Sigmoid colon (tissue), 4 donors: Measurements from ENCODE around the gene RBBP7.

Experiments
- CTCF ChIP-seq, 4 experiments: fragments of 450-650 bp in 3 of 4; fragments of 200-600 bp in 1 of 4; IDR thresholded peaks; one replicate each; pipeline ENCODE4 v1.5.1; 2016 to 2019; ENCODE audit warnings: antibody characterized with exemption in 4 of 4, mild to moderate bottlenecking in 3 of 4, moderate library complexity in 2 of 4
- EP300 ChIP-seq, 4 donors: sonication (generic); formaldehyde crosslinking; IDR thresholded peaks; one replicate each; pipeline ENCODE4 v1.6.1; 2017; ENCODE audit warnings: antibody characterized with exemption in 4 of 4
- POLR2A ChIP-seq, 2 donors: fragments of 450-650 bp; IDR thresholded peaks; one replicate each; pipeline ENCODE4 v1.6.1; 2016; ENCODE audit warnings: antibody characterized with exemption in 2 of 2, mild to moderate bottlenecking in 2 of 2, moderate library complexity in 2 of 2
- POLR2AphosphoS5 ChIP-seq, 4 donors: sonication (generic); formaldehyde crosslinking; IDR thresholded peaks; one replicate each; pipeline ENCODE4 v1.6.1; 2017; ENCODE audit warnings: antibody characterized with exemption in 4 of 4

- TF ChIP-seq EP300 (IDR thresholded peaks at IDR 0.05): no peak
- TF ChIP-seq POLR2A (IDR thresholded peaks at IDR 0.05): no peak
- TF ChIP-seq CTCF (IDR thresholded peaks at IDR 0.05): no peak
- peak in 1 of 4 donors; percentile 16 for TF ChIP-seq POLR2AphosphoS5 (IDR thresholded peaks at IDR 0.05)
These were observed 12.0 kb upstream of the RBBP7 start for GRCh38 chrX:16882169-16882568.
